ENCODE data around the gene MRNIP.

MRNIP gene

GRCh38 chr5:179870403-179870903, 11.8 kb upstream of the MRNIP start:
- DNase-seq = no peak

DNA sequence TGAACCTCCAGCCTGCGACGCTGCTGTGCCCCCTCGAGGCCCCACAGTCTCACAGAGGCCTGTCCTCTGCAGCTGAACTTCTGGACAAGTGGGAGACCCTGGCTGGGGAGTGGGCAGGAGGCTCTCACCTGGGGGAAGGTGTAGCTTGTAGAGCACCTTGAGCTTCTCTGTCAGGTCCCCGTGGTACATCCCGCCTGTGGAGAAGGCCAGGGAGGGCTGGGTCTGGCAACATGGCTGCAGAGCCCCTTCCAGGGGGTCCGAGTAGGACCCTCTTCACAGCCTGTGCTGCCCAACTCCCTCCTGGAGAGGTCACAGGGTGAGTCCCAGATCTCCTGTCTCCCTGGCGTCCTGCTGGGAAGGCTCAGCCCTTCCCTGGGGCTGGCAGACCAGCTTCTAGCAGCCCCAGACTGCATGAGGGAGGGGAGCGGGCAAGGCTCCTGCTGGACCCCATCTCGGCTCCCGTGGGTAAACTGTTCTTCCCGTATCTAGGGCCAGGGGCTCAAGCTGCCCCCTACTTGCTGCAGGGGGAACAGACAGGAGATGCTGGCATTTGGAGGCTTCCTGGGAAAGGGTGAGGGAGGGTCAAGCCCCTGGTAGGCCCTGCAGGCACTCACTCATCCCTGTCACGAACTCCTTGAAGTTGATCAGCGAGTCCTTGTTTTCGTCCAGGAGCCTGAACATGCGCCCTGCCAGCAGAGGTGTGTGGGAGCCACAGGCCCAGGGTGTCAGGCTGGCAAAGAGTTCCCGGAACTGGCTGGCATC, 11.2 kb upstream of the MRNIP start:
- DNase-seq = no peak

- DNase-seq = no peak
Observed at GRCh38 chr5:179869101-179869500, 10.5 kb upstream of the MRNIP start.

- DNase-seq = no peak
Observed at GRCh38 chr5:179868541-179868940, 9.9 kb upstream of the MRNIP start.

DNA sequence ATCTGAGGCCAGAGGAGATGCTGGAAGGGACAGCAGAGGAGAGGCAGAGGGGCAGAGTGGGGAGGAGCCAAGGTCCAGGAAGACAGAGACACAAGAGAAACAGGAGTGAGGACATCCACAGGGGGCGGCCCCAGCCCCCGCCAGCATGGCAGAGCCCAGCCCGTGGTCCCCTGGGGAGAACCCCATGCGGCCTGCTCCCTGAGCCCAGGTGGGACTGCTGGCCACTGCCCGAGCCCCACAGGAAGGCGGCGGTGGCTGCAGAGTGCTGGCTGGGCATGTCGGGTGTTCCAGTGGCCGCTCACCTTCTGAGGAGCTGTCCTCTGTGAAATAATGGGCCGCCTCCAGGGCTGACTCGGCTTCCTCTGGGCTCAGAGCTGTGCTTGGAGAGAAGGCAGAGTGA, 8.9 kb upstream of the MRNIP start:
- no peak for DNase-seq

- no peak for DNase-seq
Observed at GRCh38 chr5:179867079-179867465, 8.5 kb upstream of the MRNIP start.

GRCh38 chr5:179866241-179867078, 7.8 kb upstream of the MRNIP start:
- no peak for DNase-seq

DNA sequence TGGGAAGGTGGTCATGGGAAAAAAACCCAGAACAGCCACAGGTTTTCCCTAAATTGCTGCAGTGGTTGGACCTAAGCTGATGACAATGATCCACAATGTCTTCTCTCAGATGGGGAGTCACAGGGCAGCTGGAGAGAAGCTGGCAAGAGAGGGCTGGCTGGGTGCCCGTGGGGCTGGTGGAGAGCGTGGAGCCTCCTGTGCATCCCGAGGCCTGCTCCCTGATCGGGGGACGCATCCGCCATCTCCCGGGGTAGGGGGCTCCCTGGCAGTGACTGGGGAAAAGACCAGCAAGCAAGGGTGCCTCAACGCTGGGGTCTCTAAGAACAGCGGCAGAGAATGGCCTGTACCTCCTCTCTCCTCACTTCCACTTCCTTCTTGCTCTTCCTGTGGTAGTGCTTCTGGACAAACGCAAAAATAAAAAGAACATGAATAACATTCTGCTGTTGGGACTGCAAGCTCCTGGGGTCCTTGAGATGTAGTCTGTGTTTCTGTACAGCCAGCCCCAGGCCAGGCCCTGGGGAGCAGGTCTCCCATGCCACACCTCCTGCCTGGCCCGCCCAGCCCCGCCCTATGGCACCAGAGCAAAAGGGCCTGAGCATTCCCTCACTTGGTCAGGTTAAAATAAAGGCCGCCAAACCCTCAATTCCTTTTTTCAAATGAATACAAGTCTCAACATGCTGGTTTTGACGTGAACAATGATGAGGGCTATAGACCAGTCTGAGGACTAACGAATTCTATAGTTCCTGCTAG, 7.0 kb upstream of the MRNIP start:
- DNase-seq = no peak

DNA sequence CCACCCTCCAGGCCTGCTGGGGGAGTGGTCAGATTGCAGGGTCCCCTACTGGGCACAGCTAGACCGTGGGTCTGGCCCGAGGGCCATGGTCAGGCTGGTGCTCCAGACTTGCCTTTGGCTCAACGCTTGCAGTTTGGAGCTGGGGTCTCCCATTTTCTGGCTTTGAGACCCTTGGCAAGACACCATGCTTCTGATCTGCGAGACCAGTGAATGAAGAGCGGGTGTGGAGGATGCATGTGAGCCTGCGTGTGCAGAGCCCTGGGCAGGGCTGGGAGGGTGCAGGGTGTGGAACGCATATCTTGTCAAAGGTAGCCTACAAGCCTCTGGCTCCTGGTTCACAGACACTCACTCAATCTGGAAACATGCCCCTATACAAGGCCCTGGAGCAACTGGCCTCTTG, 6.1 kb upstream of the MRNIP start:
- no peak for DNase-seq

GRCh38 chr5:179863449-179864085, 5.0 kb upstream of the MRNIP start:
- DNase-seq = no peak

DNA sequence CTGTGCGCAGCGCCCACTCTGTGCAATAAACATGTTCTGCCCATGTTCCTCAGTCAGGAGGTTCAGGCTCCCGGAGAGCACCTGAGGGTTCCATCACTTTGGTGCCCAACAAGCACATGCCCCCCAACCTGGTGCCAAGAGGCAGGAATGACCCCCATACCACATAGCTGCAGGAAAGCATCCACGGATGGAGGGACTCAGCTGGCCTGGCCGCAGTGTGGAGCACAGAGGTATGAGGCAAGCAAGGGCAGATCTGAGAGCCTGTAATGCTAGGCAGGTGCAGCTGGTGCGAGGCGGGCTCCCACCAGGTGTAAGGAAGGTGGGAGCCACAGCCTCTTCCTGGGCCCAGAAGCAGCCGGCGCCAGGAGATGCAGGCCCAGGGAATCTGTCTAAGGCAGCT, 4.3 kb upstream of the MRNIP start:
- no peak for DNase-seq

DNA sequence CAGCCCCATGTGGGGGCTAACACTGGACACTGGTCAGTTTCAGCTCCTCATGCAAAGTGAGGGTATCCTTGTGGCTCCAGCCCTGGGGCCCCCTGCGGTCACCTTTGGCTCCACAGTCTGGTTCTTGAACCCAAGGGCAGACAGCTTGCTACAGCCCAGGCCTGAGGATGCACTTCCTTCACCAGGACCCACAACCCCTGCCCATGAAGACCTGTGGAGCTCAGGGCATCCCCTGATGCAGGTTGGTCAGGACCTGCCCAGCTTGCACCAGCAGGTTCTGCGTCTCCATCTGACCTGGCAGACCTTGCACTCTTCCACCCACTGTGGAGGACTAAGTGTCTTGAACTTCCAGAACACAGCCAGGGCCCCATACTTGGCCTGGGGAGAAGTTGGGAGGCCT, 3.7 kb upstream of the MRNIP start:
- no peak for DNase-seq

DNA sequence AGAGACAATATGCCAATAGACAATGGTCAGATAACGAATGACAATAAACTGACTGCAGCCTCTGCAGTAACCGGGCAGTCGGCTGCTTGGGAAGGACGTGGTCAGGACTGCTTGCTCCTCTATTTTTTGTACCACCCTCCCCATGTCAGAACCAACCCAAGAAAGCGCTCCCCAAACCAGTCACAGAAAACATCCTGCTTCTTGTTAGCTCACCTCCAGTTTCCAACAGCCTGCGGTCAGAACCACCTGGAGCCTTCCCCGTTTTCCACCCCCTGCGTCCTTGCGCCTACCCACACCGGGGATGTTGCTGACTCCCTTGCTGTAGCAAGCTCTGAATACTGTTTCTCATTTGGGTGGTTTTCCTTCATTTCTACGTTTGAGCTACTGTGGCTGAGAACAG, 1.7 kb upstream of the MRNIP start:
- no peak for DNase-seq

- peak; percentile 50 for DNase-seq
Observed at GRCh38 chr5:179858241-179858585, 404 bp downstream of the MRNIP start.

GRCh38 chr5:179854356-179854755, 4.3 kb downstream of the MRNIP start:
- DNase-seq = no peak

- no peak for DNase-seq
Observed at GRCh38 chr5:179852993-179853547, 5.5 kb downstream of the MRNIP start.

DNA sequence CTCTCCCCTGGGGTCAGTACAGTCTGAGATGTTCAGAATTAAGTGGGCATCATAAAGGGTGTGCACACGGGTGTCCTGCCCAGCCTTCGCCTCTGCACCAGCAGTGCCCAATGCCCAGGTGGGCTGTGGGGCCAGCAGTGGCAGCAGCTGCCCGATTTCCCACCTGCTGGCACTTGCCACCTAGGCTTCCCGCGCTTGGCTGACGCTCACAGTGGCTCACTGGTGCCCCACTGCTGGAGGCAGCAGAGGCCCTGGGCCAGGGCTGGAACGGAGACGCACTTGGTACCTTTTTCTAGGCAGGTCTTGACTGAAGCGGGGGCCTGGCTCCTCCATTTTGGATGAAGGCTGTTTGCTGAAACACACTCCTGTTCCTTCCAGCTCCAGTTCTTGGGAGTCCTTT, 17.0 kb downstream of the MRNIP start:
- DNase-seq = no peak

DNA sequence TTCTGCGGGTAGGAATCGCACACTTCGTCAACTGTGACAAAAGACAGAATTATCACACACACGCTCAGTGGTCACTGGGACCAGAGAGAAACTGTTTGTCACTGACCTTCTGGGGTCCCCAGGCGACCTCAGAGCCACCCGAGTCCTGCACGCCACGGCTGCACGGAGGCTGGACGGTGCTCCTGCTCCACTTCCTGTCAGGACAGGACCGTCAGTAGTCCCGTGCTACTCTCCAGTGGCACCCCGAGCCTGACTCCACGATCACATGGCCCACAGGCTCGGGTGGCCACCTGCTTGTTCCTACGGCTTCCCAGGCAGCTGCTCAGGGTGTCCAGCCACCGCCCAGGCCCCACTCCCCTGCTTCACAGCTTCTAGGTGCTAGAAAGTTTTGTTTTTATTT, 17.9 kb downstream of the MRNIP start:
- DNase-seq = no peak

DNA sequence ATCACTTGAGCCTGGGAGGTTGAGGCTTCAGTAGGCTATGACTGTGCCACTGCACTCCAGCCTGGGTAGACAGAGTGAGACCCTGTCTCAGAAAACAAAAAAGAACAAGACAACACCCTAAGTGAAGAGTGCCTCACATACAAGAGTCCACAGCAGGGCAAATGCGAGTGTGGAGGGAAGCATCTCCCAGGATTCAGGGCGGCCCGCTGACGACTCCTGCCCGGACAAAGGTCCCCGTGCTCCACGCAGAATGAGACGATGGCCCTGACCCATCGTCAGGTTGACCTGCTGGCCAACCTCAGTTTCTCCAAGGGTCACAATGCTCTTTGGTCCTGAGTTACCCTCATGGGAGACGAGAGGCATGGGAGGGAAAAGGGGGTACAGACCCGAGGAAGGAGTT, 18.3 kb downstream of the MRNIP start:
- no peak for DNase-seq

- no peak for DNase-seq
Observed at GRCh38 chr5:179839328-179840256, 19.0 kb downstream of the MRNIP start.
